Epithelial cell of proximal tubule (primary cell): ENCODE data around the gene ORM1. TPM values are rescaled to one million over a fixed set of nuclear protein-coding genes. Genes with fewer than 3 reads are reported as not detected.

ENCODE experiments used
- DNase-seq: peaks from one replicate; pipeline ENCODE4 v3.0.0-alpha.2; 2011; ENCODE audit warnings: low read depth
- H3K4me3 ChIP-seq: 2 replicates; pipeline ENCODE4 v1.5.1; 2011; ENCODE audit warnings: low read depth, mild to moderate bottlenecking, low read length
- CTCF ChIP-seq: conservative IDR thresholded peaks from 2 replicates; pipeline ENCODE4 v1.5.1; 2012; ENCODE audit warnings: low read depth, mild to moderate bottlenecking, low read length
- total RNA-seq: library from RNA; depleted of rRNA; stranded (reverse); fragments of >200 nt; gene quantifications from 2 replicates; pipeline ENCODE4 v1.2.3, GENCODE V29; 2015

Gene ORM1
- total RNA-seq, 1 donor from 2014 or later, result not detected

GRCh38 chr9:114366334-114367128 lies 43.6 kb downstream of the ORM1 start:
- no peak for TF ChIP-seq CTCF
- peak; percentile 85 for DNase-seq
- H3K4me3 ChIP-seq, result no peak overlapping the region

GRCh38 chr9:114367366-114367765 lies 44.5 kb downstream of the ORM1 start:
- H3K4me3 ChIP-seq, result no peak overlapping the region
- TF ChIP-seq CTCF, result no peak
- no peak for DNase-seq

DNA sequence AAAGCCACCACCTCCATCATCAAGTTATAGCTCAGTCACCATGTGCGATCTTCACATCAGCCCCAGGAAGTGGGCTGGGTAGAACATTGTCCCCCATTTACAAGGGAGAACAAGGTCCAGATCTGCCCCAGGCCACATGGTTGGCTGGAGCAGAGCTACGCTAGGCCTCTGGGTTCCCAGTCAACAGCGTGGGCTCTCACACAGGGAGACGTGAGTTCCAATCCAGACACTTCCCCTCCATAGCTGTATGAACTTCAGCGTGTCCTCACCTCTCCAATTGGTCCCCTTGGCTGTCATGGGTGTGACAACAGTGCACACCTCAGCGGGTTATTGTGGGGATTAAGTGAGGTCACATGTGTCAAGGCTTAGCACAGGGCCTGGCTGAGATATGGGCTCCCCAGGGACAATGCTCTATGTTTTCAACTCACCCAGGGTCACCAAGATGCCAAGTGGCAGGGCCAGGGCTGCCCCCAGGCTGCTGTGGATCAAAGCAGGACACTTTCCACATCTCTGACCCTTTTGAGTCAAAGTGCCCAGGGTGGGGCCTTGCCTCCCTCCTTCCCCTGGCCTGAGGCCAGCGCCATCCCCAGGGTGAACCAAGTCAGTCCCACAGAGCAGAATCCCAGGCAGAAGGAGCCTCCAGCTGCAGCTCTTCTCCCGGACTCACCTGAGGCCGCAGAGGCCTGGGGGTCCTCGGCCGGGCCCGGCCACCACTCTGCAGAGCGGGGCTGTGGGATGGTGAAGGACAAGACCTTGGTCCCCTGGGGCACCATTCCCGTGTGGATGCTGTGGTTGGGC lies 45.1 kb downstream of the ORM1 start:
- no peak for TF ChIP-seq CTCF
- no peak for DNase-seq
- H3K4me3 ChIP-seq, result no peak overlapping the region

GRCh38 chr9:114369216-114370130 lies 46.6 kb downstream of the ORM1 start:
- no peak overlapping the region for H3K4me3 ChIP-seq
- no peak for TF ChIP-seq CTCF
- no peak for DNase-seq

GRCh38 chr9:114370251-114370967 lies 47.5 kb downstream of the ORM1 start:
- no peak for TF ChIP-seq CTCF
- DNase-seq, result no peak
- no peak overlapping the region for H3K4me3 ChIP-seq

- no peak overlapping the region for H3K4me3 ChIP-seq
- no peak for TF ChIP-seq CTCF
- no peak for DNase-seq
These were observed 48.0 kb downstream of the ORM1 start for GRCh38 chr9:114370968-114371320.
